Keratinocyte (primary cell): ENCODE results near the gene DLG2.

Source experiments
- EZH2 ChIP-seq: IDR thresholded peaks from one replicate; pipeline ENCODE4 v1.6.1; 2012; ENCODE audit warnings: inconsistent platforms, mild to moderate bottlenecking, low read length, moderate library complexity
- TF ChIP-seq, protein P1 (sequence below), 3 experiments: IDR thresholded peaks in 1 of 3; conservative IDR thresholded peaks in 1 of 3; optimal IDR thresholded peaks in 1 of 3; 2 replicates in 2 of 3; 3 replicates in 1 of 3; pipeline versions ENCODE3 to v1.5.1; 2011; ENCODE audit warnings: low read length in 3 of 3, mild to moderate bottlenecking in 3 of 3, moderate library complexity in 2 of 3, control low read depth in 1 of 3, inconsistent platforms in 1 of 3; ENCODE audit not compliant: insufficient read depth in 2 of 3; ENCODE audit errors: extremely low read depth in 1 of 3

DNA sequence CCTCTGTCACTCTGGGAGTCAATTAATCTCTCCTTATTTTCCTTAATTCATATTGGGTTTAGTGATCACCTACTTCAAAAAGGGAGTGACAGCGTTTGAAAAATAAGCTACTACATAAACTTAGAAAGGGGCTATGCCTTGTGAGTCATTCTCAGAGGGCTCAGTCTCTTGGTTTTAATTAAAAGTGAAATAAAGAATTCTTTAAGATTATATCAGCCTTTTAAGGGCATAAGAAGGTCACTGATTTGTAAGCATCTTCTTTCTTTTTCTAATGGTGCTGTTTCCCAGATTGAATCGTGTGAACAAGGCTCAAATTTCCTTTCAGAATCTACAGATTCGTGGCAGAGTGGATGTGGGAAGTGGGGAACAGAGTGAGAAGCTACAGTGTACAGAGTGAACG, 1704.8 kb downstream of the DLG2 start:
- TF ChIP-seq, protein P1, sequence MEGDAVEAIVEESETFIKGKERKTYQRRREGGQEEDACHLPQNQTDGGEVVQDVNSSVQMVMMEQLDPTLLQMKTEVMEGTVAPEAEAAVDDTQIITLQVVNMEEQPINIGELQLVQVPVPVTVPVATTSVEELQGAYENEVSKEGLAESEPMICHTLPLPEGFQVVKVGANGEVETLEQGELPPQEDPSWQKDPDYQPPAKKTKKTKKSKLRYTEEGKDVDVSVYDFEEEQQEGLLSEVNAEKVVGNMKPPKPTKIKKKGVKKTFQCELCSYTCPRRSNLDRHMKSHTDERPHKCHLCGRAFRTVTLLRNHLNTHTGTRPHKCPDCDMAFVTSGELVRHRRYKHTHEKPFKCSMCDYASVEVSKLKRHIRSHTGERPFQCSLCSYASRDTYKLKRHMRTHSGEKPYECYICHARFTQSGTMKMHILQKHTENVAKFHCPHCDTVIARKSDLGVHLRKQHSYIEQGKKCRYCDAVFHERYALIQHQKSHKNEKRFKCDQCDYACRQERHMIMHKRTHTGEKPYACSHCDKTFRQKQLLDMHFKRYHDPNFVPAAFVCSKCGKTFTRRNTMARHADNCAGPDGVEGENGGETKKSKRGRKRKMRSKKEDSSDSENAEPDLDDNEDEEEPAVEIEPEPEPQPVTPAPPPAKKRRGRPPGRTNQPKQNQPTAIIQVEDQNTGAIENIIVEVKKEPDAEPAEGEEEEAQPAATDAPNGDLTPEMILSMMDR (optimal IDR thresholded peaks at IDR 0.05 in 1 of 3, IDR thresholded peaks at IDR 0.05 in 1 of 3, conservative IDR thresholded peaks at IDR 0.05 in 1 of 3; ENCODE audit: extremely low read depth in 1 of 3, insufficient read depth in 2 of 3, low read length in 3 of 3) = no peak
- no peak for TF ChIP-seq EZH2
